Erythroblast (primary cell): ENCODE measurements around the gene EFNA3.

Experiments
- DNase-seq, 2 experiments: peaks; one replicate each; lab custom pipeline; 2025; lab: John Stamatoyannopoulos, UW
- GATA1 ChIP-seq: IDR thresholded peaks from 2 replicates; pipeline ENCODE4 v1.6.1; 2011; ENCODE audit warnings: low read depth, mild to moderate bottlenecking, control low read depth, low read length, moderate library complexity
- POLR2A ChIP-seq: IDR thresholded peaks from 2 replicates; pipeline ENCODE4 v1.6.1; 2011; ENCODE audit warnings: mild to moderate bottlenecking, low read length

EFNA3 gene

GRCh38 chr1:155052439-155053395, 25.9 kb upstream of the EFNA3 start:
- peak; percentile 54 to 62 for DNase-seq
- TF ChIP-seq POLR2A (no peak), GATA1 (no peak)

DNA sequence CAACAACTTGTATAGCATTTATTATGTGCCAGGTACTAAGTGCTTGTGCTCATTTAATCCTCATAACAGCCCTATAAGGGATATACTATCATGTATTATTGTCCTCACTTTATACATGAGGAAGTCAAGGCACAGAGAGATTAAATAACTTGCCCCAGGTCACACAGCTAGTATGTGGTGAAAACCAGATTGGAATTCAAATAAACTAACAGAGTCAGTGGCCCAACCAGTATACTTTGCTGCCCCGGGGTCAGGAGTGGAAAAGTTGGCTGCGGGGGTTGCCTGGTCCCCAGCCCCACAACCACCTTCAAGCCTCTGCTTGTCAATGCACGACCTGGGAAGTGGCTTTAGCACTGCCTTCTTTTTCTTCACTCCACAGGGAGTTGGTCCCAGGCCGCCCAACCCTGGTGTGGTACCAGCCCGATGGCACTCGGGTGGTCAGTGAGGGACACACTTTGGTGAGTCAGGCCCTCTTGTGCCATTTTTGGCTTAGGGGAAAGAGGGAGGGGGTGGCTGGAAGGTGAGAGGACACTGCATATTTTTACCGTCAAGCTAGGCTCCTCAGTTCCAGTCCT, 25.0 kb upstream of the EFNA3 start:
- TF ChIP-seq GATA1 (no peak), POLR2A (no peak)
- DNase-seq = no peak

GRCh38 chr1:155057104-155057503, 21.5 kb upstream of the EFNA3 start:
- no peak for TF ChIP-seq POLR2A
- TF ChIP-seq GATA1 = no peak
- DNase-seq = no peak

- no peak for TF ChIP-seq POLR2A
- no peak for TF ChIP-seq GATA1
- no peak for DNase-seq
These were observed 20.8 kb upstream of the EFNA3 start for GRCh38 chr1:155057788-155058211.

- no peak for DNase-seq
- TF ChIP-seq GATA1 (no peak), POLR2A (no peak)
These were observed 17.9 kb upstream of the EFNA3 start for GRCh38 chr1:155060736-155061135.

- peak; percentile 87 to 93 for DNase-seq
- TF ChIP-seq GATA1 = no peak
These were observed 17.1 kb upstream of the EFNA3 start for GRCh38 chr1:155061381-155062150.

DNA sequence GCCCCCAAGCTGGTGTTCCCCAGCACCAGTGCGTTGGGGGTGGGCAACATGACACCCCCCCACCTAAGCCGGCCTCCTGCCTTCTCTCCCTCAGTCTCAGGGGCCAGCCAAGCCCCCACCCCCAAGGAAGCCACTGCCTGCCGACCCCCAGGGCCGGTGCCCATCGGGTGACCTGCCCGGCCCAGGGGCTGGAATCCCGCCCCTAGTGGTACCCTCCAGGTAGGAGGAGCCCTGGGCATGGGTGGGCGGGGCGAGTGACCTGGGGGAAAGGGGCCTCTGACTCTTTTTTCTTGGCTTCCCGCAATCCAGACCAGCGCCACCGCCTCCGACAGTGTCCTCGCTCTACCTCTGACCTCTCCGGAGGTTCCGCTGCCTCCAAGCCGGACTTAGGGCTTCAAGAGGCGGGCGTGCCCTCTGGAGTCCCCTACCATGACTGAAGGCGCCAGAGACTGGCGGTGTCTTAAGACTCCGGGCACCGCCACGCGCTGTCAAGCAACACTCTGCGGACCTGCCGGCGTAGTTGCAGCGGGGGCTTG, 16.4 kb upstream of the EFNA3 start:
- DNase-seq = no peak
- TF ChIP-seq GATA1 (no peak), POLR2A (no peak)

DNA sequence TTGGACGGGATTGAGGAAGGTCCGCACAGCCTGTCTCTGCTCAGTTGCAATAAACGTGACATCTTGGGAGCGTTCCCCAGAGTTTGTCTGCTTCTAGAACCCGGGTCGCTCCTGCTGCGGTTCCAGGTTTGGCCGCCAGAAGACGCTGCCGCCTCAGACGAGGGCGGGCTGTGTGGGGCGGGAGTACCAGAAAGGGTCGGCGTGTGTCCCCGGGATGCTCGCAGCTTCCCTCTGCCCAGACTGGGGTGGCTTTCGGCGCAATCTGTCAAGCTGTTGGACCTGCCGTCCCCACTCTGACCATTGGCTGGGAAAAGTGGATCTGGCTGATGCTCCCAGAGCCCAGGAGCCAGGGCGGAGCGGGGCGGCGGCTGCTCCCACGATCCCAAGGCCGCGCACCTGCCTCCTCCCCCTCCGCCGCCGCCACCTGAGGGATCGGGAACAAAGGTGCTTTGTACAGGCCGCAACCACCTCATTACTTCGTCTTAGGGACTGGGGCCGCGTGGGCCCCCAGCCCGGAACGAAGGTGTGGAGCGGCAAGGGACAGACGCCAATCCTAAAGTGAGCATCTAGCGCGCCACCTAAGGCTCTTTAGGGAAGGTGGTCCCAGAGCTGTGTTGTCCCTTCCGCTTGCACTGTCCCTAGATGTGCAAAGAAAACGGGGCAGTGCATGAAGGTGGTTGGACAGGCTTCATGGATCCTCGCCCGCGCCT, 15.8 kb upstream of the EFNA3 start:
- DNase-seq = peak; percentile 72 to 79
- no peak for TF ChIP-seq GATA1
- TF ChIP-seq POLR2A = no peak

GRCh38 chr1:155063550-155064110, 15.0 kb upstream of the EFNA3 start, which contains the start of gene EFNA4:
EFNA4 (plus strand) TSS chr1:155063740; CDS start chr1:155063824, 84 bp downstream.
- DNase-seq = peak; percentile 70 to 75
- no peak for TF ChIP-seq POLR2A
- no peak for TF ChIP-seq GATA1

GRCh38 chr1:155064111-155064831, 14.4 kb upstream of the EFNA3 start:
- no peak for DNase-seq
- no peak for TF ChIP-seq POLR2A
- no peak for TF ChIP-seq GATA1

- no peak for TF ChIP-seq GATA1
- no peak for TF ChIP-seq POLR2A
These were observed 13.7 kb upstream of the EFNA3 start for GRCh38 chr1:155064832-155065429.

More at GRCh38 chr1:155064832-155065429, 13.7 kb upstream of the EFNA3 start:
- DNase-seq = no peak
